ENCODE data around the gene SHROOM2.

Gene SHROOM2

DNA sequence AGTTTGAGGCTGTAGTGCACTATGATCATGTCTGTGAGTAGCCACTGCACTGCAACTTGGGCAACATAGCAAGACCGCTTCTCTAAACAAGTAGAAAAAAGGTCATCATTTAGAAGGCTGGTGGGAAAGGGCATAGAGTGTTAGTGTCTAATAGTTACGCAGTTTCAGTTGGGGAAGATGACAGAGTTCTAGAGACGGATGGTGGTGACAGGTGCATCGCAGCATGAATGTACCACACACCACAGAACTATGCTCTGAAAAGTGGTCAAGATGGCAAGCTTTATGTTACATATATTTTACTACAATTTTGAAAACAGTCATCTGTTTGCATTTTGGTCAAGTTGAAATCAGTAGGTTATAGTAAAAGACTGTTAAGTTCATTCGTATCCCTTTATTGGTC lies 157.2 kb downstream of the SHROOM2 start:
- DNase-seq (ENCODE audit: low spot score), result no peak

DNA sequence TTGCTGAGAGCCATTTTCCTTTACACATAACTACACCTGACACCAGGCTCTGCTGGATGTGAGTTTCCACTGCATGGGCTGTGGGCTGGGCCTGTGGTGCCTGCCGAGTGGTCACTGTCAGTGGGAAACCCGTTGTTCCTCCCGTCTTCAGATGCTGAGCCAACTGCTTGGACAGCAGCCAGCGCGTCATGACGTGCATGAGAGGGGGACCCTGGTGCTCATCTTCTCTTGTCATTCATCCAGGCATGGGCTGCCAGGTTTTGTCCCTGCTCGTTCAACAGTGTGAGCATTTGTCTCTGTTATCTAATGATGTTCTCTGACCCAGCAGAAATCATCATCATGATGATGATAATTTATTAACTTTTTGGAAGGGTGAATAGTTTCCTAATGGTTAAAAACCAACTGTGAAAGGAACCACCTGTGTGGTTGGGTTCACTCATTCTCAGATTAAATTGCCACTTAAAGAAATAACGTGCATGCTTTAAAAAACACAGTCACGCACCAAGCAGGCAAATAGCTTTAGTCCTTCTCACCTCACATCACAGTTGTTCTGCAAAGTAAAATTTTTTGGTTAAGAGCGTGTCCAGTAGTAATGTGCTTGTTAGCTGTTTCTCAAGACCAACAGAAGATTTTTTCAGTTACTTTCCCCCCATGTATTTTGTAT lies 161.0 kb downstream of the SHROOM2 start:
- DNase-seq (ENCODE audit: low spot score), result no peak

DNA sequence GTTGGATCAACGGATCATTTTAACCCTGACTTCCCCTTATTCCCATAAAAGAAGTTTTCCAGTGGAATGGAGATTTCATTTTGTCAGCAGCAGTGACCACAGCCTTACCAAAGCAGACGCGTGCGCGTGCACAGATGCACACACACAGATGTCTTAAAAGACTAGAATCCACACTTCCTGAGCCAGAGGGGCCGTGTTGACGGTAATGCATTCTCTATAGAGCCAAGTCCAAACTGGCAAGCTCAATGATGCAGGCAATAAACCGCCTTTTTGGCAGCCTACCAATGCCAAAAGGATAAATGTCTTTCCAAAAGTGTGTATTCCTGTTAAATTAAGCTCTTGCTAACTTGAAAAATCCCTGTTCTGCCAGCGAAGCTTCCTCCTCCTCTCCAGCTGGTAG lies 162.2 kb downstream of the SHROOM2 start:
- no peak for DNase-seq (ENCODE audit: low spot score)

DNA sequence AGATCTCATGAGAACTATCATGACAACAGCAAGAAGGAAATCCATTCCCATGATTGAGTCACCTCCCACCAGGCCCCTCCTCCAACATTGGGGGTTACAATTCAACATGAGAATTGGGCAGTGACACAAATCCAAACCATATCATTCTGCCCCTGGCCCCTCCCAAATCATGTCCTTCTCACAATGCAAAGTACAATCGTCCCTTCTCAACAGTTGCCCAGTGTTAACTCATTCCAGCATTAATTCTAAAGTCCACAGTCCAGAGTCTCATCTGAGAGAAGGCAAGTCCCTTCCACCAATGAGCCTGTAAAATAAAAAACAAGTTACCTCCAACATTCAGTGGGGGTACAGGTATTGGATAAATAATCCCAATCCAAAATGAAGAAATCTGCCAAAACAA lies 166.1 kb downstream of the SHROOM2 start:
- no peak for DNase-seq (ENCODE audit: low spot score)

DNA sequence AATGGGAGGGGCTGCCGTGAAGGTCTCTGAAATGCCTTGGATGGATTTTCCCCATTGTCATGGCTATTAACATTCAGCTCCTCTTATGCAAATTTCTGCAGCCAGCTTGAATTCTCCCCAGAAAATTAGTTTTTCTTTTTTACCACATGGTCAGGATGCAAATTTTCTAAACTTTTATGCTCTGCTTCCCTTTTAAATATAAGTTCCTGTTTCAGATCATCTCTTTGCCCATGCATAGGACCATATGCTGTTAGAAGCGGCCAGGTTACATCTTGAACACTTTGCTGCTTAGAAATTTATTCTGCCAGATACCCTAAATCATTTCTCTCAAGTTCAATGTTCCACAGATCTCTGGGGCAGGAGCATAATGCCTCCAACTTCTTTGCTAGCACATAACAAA lies 167.2 kb downstream of the SHROOM2 start:
- DNase-seq (ENCODE audit: low spot score), result no peak

DNA sequence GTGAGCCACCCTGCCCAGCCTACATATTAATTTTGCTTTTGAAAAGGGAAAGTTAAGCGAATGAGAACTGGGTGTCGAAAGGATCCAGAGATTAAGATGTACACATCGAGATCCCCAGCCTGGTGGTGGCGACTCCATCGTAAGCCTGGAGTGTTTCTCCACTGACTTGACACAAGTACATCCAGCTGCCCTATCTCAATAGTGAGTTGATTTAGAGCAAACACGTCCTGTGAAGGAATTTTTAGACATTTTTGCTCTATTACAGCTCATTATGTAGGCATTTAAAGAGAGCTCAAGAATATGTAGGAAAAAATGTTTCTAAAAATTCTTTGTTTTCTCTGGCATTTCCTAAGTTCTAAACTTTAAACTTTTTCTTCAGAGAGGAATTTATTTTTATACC lies 169.3 kb downstream of the SHROOM2 start:
- no peak for DNase-seq (ENCODE audit: low spot score)

DNA sequence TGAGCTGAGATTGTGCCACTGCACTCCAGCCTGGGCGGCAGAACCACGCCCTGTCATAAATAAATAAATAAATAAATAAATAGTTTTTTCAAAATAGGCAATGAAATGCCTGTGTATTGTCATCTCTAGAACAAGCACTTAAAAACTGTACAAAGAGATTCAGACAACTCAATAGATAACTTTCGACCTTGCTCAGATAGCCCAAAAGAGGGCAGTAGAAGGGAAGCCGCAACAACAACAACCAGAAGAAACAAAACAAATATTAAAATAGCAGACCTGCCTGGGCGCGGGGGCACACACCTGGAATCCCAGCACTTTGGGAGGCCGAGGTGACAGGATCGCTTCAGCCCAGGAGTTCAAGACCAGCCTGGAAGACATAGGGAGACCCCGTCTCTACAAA lies 171.5 kb downstream of the SHROOM2 start:
- DNase-seq (ENCODE audit: low spot score), result no peak

DNA sequence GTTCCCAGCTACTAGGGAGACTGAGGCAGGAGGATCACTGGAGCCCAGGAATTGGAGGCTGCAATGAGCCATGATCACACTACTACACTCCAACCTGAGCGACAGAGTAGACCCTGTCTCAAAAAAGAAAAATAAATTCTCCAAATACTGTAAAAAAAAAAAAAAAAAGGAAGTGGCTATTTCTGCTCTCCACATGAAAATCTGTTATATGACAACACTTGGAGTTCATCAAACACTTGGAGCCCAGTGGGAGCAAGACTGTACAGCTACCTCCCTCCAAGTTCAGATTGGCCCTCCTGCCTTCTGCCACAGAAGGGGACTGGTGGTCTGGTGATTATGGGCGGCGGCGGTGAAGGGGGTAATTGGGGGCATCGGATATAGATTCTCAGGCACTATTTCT lies 172.0 kb downstream of the SHROOM2 start:
- no peak for DNase-seq (ENCODE audit: low spot score)

DNA sequence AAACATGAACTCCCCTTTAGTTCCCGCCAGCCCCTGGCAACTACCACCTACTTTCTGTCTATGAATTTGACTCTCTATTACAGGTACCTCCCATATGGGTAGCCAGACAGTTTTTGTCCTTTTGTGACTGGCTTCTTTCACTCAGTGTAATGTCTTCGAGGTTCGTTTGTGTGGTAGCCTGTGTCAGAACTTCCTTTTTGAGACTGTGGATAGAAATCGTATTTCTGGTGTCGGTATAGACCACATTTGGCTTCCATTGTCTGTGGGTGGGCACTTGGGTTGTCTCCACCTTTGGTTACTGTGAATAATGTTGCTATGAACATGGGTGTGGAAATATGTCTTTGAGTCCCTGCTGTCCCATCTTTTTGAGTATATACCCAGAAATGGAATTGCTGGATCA lies 175.5 kb downstream of the SHROOM2 start:
- no peak for DNase-seq (ENCODE audit: low spot score)

DNA sequence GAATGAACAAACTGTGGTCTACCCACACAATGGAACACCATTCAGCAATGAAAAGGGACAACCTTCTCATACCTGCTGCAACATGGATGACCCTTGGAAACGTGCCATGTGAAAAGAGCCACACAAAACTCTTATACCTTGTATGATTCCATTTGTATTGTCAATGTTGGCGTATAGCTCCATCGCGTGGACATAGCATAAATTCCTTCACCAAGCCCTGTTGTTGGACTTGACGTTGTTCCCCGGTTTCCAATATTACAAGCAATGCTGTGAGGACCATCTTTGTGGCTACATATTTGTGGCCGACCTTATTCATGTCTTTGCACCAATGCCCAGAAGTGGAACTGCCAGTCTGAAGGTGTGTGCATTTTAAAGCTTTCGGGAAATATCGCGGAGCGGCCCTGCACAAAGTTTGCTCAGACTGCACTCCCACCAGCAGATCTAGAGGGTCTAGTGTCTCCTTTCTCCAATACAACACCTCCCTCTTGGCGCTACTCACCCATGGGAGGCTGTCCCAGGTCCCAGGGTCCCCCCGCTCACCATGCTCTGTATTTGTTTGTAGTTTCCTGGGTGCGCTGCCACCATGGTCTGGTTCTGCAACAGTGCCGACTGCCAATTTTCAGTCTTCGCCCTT lies 180.7 kb downstream of the SHROOM2 start, which contains the start of gene CLDN34:
Gene CLDN34, plus strand, starts transcription at position 584 of the 634 bp plus-strand sequence. Its CDS starts 0 bp downstream, at position 584.
- DNase-seq (ENCODE audit: low spot score), result no peak

DNA sequence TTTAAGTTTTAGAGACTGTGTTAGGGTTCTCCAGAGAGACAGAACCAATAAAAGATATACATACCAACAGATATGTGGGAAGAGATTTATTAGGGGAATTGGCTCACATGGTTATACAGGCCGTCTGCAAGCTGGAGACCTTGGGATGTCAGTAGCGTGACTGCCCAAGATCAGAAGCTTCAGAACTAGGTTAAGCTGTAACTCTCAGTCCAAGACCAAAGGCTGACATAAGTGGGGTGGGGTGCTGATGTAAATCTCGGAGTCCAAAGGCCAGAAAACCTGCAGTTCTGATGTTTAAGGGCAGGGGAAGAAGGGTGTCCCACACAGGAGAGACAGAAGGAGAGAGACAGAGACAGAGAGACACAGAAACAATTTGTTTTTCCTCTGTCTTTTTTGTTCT lies 191.4 kb downstream of the SHROOM2 start:
- no peak for DNase-seq (ENCODE audit: low spot score)

DNA sequence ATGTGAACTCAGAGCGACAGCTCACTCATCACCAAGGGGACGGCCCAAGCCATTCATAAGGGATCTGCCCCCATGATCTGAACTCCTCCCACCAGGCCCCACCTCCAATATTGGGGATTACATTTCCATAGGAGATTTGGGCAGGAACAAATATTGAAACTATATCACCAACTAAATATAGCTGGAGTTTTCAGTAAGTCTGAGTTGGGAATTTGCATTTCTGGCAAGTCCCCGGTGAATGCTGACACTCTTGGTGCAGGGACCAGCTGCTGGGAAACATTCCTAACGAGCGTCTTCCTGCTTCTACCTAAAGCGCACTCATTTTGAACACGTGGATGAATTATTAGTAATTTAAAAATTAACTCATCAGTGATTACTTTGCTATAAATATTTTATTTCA lies 194.2 kb downstream of the SHROOM2 start:
- DNase-seq (ENCODE audit: low spot score), result no peak

DNA sequence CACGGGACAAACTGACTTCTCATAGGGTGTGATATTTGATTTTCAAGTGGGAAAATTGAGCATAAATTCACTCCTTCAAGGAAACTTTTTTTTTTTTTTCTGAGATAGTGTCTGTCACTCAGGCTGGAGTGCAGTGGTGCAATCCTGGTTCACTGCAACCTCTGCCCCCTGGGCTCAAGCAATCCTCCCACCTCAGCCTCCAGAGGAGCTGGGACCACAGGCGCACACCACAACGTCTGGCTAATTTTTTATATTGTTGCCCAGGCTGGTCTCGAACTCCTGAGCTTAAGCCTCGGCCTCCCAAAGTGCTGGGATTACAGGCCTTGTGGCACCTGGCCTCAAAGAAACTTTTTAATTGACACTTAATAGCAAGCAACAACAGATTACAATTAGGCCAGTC lies 194.7 kb downstream of the SHROOM2 start:
- no peak for DNase-seq (ENCODE audit: low spot score)

DNA sequence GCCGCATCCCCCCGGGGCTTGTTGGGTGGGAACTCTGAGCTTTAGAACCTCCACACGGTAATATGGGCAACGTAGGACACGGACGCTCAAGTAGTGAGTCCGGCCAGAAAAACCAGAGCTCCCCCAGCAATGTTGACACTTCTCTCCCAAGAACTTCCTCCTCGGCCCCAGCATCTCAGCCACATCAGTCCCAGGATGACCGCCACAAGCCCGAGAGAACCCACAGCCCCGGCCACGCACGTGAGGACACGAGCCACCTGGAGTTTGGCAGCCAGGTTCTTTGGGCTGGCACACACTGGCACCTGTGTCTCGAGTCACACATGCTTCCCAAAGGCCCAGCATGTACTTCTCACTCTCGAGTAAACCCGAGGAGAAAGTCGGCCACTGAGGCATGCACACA lies 197.2 kb downstream of the SHROOM2 start:
- no peak for DNase-seq (ENCODE audit: low spot score)

DNA sequence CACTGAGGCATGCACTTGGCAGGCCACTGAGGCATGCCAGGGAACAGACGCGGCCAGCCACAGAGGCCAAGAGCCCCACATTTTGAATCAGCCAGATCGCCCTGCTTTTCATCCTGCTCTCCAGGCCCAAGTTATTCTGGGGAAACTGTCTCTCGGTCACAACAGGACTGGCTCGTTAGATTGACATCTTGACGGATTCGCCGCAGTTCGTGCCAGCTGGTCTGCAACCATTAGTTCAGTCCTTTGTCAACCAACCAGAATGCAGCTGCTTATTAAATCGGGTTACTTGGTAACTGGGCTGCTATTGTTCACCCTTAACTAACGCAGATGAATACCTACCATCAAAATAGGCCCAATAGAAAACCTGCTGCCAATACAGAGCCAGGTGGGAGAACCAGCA lies 197.6 kb downstream of the SHROOM2 start:
- DNase-seq (ENCODE audit: low spot score), result no peak

DNA sequence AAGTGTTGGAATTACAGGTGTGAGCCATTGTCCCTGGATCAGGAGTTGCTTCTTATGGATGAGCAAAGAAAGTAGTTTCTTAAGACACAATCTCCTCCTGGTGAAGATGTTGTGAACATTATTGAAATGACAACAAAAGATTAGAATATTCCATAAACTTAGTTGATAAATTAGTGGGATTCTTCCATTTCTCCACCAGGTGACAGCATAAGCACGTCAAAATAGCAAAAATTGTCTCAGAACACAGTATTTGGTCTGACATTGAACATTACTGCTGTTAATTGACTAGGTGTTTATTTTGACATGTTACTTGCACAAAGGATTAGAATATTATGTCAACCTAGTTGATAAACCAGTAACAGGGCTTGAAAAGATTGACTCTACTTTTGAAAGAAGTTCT lies 202.5 kb downstream of the SHROOM2 start:
- DNase-seq (ENCODE audit: low spot score), result no peak

DNA sequence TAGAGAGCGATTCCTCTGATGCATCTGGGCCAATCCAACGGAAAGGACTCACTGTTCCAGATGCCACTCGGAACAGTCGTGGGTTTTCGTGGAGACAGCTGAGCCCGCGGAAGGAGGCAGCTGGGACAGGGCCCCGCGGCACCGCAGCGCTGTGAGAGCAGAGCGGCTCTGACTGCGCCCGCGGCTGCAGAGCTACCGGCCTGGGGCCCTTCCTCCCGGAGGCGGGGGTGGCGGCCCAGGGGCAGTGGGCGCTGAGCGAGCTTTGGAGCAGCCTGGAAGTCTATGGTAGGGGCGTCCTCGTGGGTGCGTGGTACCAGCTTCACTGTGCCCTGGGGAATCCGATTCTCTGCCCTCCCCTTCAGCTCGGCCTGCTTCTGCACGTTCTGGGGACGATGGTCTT lies 205.8 kb downstream of the SHROOM2 start:
- DNase-seq (ENCODE audit: low spot score), result no peak

DNA sequence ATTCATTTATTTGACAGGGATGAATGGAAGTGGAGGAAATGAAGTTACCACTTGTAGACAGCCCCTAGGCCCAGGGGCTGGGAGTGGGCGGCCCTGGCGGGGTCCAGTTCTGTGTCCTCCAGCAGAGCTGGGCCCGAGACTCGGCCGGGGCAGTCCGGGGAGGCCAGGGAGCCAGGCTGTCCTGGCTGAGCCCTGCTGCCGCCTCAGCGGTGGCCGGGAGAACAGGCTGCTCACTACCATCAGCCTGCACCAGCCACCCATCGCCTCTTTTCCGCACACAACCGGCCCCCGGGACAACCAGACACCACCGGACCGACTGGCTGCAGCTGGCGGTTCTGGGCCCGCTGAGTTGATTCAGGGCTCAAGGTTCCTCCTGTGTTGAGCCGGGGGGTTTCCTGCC lies 206.5 kb downstream of the SHROOM2 start:
- no peak for DNase-seq (ENCODE audit: low spot score)

DNA sequence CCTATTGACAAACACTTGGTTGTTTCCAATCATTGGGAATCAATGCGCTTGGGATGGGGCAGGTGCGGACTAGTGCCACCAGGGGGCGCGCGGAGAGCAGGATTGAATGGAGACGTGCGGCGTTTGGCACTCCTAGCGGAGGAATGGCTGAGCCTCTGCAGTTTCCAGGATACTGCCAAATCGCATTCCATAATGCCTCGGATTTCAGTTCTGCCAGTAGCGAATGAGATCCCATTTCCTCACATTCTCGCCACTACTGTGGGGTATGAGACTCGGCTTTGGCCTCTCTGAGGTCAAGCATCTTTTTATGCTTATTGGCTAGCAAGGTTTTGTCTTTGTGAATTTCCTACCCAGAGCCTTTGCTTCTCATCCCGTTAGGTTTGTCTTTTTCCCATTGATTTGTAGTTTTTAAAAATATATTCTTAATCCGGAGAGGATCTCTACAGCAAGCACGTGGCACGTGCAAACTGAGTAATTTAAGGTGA lies 209.7 kb downstream of the SHROOM2 start:
- peak; percentile 64 for DNase-seq (ENCODE audit: low spot score)

DNA sequence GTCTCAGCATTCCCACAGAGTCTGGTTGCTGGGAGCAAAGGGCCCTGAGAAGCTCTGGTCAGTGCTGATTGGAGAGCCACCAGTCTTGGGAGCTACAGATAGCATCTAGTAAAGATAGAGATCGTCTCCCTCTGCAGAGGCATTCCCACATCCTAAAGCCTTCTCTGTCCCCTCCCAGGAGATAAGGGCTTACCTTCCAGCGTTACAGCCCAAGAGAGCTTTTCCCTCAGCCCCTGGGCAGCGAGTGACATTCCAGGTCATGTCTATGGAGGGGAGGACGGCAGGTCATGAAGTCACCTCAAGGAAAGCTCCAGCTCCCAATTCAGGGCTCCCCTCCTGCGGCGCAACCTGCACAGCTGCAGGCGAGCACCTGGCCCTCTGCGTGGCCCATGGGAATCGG lies 210.8 kb downstream of the SHROOM2 start:
- DNase-seq (ENCODE audit: low spot score), result no peak

DNA sequence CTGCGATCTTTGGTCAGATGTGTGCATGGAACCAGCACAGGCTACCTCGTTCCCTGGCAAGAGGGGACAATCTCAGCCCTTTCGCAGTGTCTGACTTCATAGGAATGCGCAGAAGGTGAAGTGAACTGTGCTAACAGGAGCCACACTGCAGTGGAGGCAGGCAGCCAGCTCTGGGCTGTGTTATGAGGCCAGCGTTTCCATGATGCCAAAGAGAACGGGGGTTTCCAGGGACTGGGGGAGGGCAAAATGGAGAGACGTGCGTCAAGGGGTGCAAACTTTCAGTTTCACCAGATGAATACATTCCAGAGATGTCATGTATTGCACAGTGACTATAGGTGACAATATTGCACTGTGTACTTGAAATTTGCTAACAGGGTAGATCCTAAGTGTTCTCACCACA lies 211.3 kb downstream of the SHROOM2 start:
- DNase-seq (ENCODE audit: low spot score), result no peak

All from COLO829 (cell line).